SU-DHL-6 (cell line): ENCODE results near the gene VPS13A.

Experiments used
- CTCF ChIP-seq: fragments of 200-600 bp; sonication (generic); IDR thresholded peaks from one replicate; pipeline ENCODE4 v1.5.1; 2017; ENCODE audit warnings: antibody characterized with exemption, mild to moderate bottlenecking, low read length, moderate library complexity; ENCODE audit not compliant: insufficient read depth, poor library complexity, severe bottlenecking
- EZH2phosphoT487 ChIP-seq: fragments of 200-600 bp; sonication (generic), shearing (Covaris generic); conservative IDR thresholded peaks from 2 replicates; pipeline ENCODE4 v1.6.1; 2018; ENCODE audit warnings: mild to moderate bottlenecking, antibody characterized with exemption, low read length, moderate library complexity, mixed read lengths

- TF ChIP-seq CTCF (no peak), EZH2phosphoT487 (no peak)
Measured at GRCh38 chr9:77149879-77150278, 27.5 kb upstream of the VPS13A start.
